GM23338 (cell line): ENCODE data around the gene RAB37.

Experiments used
- CREB1 ChIP-seq: fragments of 250-450 bp; sonication (Bioruptor Pico); IDR thresholded peaks from 2 replicates; pipeline ENCODE4 v1.5.0; 2020; ENCODE audit warnings: low read depth, mild to moderate bottlenecking, moderate library complexity
- ETS1 ChIP-seq: IDR thresholded peaks from 2 replicates; pipeline ENCODE4 v1.6.1; 2016; ENCODE audit warnings: antibody characterized with exemption
- EZH2 ChIP-seq: fragments of 200-600 bp; sonication (generic); IDR thresholded peaks from one replicate; pipeline ENCODE4 v1.8.0; 2017; ENCODE audit warnings: antibody characterized with exemption, mild to moderate bottlenecking, low read depth; ENCODE audit not compliant: unreplicated experiment
- NANOG ChIP-seq: IDR thresholded peaks from 2 replicates; pipeline ENCODE4 v1.6.1; 2016; ENCODE audit warnings: antibody characterized with exemption, borderline replicate concordance
- POLR2AphosphoS5 ChIP-seq: IDR thresholded peaks from 2 replicates; pipeline ENCODE4 v1.6.1; 2016; ENCODE audit warnings: antibody characterized with exemption, low read depth
- REST ChIP-seq: IDR thresholded peaks from one replicate; pipeline ENCODE4 v1.6.1; 2018; ENCODE audit warnings: antibody characterized with exemption; ENCODE audit not compliant: unreplicated experiment
- TF ChIP-seq, protein P1 (sequence below), 2 experiments: fragments of 200-600 bp in 1 of 2; sonication (generic) in 1 of 2; conservative IDR thresholded peaks; 2 replicates each; pipeline versions ENCODE4 v1.5.1 to v1.6.1; 2016 to 2017; ENCODE audit warnings: antibody characterized with exemption in 2 of 2, low read depth in 2 of 2, mild to moderate bottlenecking in 2 of 2, moderate library complexity in 1 of 2

GRCh38 chr17:74780443-74781238, 43.6 kb downstream of the RAB37 start:
- TF ChIP-seq, protein P1, sequence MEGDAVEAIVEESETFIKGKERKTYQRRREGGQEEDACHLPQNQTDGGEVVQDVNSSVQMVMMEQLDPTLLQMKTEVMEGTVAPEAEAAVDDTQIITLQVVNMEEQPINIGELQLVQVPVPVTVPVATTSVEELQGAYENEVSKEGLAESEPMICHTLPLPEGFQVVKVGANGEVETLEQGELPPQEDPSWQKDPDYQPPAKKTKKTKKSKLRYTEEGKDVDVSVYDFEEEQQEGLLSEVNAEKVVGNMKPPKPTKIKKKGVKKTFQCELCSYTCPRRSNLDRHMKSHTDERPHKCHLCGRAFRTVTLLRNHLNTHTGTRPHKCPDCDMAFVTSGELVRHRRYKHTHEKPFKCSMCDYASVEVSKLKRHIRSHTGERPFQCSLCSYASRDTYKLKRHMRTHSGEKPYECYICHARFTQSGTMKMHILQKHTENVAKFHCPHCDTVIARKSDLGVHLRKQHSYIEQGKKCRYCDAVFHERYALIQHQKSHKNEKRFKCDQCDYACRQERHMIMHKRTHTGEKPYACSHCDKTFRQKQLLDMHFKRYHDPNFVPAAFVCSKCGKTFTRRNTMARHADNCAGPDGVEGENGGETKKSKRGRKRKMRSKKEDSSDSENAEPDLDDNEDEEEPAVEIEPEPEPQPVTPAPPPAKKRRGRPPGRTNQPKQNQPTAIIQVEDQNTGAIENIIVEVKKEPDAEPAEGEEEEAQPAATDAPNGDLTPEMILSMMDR (conservative IDR thresholded peaks at IDR 0.05; ENCODE audit: low read depth in 2 of 2) = peak; percentile 67 to 78
- TF ChIP-seq REST (no peak), CREB1 (CRISPR knock-in tag) (no peak), EZH2 (no peak), ETS1 (no peak), POLR2AphosphoS5 (no peak), NANOG (no peak)
